BE2C (cell line): ENCODE results near the gene LRRC8A.
"Not testable (repeated sequence)": the region's sequence is repeated elsewhere in the genome, so short reads cannot be mapped to it uniquely, and the experiment has no call there.

Source experiments
- DNase-seq: peaks from one replicate; pipeline ENCODE4 v3.0.0-alpha.2; 2020
- H3K27me3 ChIP-seq: fragments of 250-450 bp; sonication (Bioruptor Pico); 2 replicates; pipeline ENCODE4 v1.5.1; 2020; ENCODE audit warnings: mild to moderate bottlenecking
- H3K36me3 ChIP-seq: fragments of 250-450 bp; sonication (Bioruptor Pico); 2 replicates; pipeline ENCODE4 v1.5.1; 2020; ENCODE audit warnings: mild to moderate bottlenecking
- H3K4me1 ChIP-seq: fragments of 250-450 bp; sonication (Bioruptor Pico); 2 replicates; pipeline ENCODE4 v1.5.1; 2020
- H3K4me3 ChIP-seq: 2 replicates; pipeline ENCODE4 v1.5.1; 2011; ENCODE audit warnings: low read depth, low read length
- H3K9me3 ChIP-seq: fragments of 250-450 bp; sonication (Bioruptor Pico); 2 replicates; pipeline ENCODE4 v1.5.1; 2020
- TF ChIP-seq, protein P1 (sequence below): IDR thresholded peaks from 2 replicates; pipeline ENCODE4 v1.5.1; 2012; ENCODE audit warnings: mild to moderate bottlenecking, low read depth, low read length

The LRRC8A gene

DNA sequence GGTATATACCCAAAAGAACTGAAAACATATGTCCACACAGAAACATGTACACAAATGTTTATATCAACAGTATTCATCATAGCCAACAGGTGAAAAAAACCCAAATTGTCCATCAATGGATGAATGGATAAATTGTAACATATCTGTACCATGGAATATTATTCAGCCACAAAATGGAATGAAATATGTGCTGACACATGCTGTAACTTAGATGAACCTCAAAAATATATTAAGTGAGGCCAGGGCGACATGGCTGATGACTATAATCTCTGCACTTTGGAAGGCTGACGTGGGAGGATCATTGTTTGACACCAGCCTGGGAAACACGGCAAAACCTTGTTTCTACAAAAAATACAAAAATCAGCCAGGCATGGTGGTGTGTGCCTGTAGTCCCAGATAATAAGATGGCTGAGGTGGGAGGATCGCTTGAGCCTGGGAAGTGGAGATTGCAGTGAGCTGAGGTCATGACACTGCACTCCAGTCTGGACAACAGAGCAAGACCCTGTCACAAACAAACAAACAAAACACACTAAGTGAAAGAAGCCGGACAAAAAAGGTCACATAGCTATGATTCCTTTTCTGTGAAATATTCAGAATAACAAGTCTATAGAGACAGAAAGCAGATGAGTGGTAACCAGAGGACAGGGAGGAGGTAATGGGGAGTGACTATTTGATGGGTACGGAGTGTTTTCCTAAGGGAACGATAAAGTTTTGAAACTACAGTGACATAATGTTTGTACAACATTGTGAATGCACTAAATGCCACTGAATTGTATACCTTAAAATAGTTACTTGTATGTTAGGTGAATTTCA, 11.6 kb upstream of the LRRC8A start:
- peaks cover 16% of the 10 kb centered on the region for H3K36me3 ChIP-seq
- no peak for DNase-seq
- no peaks in the 10 kb centered on the region for H3K9me3 ChIP-seq
- no peaks in the 10 kb centered on the region for H3K4me1 ChIP-seq
- no peaks in the 10 kb centered on the region for H3K27me3 ChIP-seq
- TF ChIP-seq, protein P1, sequence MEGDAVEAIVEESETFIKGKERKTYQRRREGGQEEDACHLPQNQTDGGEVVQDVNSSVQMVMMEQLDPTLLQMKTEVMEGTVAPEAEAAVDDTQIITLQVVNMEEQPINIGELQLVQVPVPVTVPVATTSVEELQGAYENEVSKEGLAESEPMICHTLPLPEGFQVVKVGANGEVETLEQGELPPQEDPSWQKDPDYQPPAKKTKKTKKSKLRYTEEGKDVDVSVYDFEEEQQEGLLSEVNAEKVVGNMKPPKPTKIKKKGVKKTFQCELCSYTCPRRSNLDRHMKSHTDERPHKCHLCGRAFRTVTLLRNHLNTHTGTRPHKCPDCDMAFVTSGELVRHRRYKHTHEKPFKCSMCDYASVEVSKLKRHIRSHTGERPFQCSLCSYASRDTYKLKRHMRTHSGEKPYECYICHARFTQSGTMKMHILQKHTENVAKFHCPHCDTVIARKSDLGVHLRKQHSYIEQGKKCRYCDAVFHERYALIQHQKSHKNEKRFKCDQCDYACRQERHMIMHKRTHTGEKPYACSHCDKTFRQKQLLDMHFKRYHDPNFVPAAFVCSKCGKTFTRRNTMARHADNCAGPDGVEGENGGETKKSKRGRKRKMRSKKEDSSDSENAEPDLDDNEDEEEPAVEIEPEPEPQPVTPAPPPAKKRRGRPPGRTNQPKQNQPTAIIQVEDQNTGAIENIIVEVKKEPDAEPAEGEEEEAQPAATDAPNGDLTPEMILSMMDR, result no peak
- no peak overlapping the region for H3K4me3 ChIP-seq

DNA sequence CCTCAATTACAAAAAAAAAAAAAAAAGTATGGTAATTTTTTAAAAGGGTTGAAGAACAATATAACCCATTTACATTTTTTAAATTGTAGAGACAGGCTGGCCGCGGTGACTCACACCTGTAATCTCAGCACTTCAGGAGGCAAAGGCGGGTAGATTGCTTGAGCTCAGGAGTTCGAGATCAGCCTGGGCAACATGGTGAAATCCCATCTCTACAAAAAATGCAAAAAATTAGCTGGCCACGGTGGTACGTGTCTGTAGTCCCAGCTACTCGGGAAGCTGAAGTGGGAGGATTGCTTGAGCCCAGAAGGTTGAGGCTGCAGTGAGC, 11.0 kb upstream of the LRRC8A start:
- H3K4me3 ChIP-seq, H3K27me3 ChIP-seq, DNase-seq, H3K9me3 ChIP-seq, H3K4me1 ChIP-seq: not testable (repeated sequence)
- H3K36me3 ChIP-seq, result peaks cover 16% of the 10 kb centered on the region

DNA sequence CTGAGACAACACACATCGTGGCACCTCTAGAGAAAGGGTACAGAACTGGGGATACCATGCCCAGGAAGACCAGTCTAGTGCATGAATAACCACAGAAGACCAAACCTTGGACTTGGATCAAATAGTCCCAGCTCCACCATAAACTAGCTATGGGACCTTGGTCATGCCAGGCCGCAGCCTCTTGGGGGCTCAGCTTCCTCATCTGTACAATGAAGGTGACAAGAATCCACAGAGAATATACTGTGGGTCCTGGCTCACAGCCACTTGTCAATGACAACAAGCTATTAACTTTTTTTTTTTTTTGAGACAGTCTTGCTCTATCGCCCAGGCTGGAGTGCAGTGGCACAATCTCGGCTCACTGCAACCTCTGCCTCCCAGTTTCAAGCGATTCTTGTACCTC, 4.1 kb upstream of the LRRC8A start:
- Histone ChIP-seq H3K9me3 (no peaks in the 10 kb centered on the region), H3K4me1 (no peaks in the 10 kb centered on the region), H3K27me3 (no peaks in the 10 kb centered on the region), H3K36me3 (no peaks in the 10 kb centered on the region; the same call in 1 of the 2 replicates), H3K4me3 (no peak overlapping the region)
- TF ChIP-seq, protein P1, result peak; percentile 18; the same call in 1 of the 2 replicates
- no peak for DNase-seq

DNA sequence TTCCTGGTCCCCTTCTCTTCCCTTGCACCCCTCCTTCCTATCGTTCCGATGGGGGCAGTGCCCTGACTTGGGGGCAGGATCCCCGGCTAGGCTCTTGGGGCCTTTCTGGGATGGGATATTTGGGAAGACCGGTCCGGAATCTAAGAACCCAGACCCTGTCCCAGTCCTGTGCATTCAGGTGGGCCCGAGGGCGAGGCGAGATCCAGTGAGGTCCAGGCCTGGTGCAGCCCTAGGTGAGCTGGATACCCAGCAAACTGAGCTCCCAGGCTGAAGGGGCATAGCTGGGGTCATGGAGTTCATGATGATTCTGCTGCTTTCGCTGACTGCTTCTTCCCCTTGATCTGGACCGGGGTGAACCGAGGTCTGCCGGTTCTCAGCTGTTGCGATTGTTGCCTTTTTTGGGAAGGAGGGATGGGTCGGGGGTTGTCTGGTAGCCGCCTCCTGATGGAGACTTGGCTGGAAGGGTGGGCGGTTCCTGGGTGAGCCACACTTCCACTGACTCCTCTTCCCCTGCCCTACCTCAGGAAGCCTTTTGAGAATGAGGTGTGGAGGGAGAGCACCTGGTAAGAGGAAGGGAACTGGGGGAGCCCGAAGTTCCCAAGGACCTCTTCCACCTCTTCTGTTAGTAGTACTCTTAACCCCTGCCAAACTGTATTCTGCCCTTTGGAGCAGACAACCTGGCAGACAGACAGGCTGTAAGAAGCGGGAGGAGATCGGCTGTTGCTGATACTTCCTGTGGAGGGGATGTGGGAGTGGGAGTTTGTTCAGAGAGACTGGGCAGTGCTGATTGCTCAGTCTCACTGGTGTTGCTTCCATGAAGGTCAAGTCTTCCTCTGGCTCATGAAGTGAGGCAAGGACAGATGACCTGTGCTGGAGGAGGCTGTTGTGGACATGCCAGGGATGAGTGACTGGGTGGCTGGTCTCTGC, 1.0 kb downstream of the LRRC8A start:
- H3K9me3 ChIP-seq, result no peaks in the 10 kb centered on the region
- H3K36me3 ChIP-seq, result peaks cover 26% of the 10 kb centered on the region
- H3K4me1 ChIP-seq, result no peaks in the 10 kb centered on the region
- no peaks in the 10 kb centered on the region for H3K27me3 ChIP-seq
- no peak for DNase-seq
- H3K4me3 ChIP-seq, result peak overlapping the region; percentile 98
- TF ChIP-seq, protein P1, result no peak

DNA sequence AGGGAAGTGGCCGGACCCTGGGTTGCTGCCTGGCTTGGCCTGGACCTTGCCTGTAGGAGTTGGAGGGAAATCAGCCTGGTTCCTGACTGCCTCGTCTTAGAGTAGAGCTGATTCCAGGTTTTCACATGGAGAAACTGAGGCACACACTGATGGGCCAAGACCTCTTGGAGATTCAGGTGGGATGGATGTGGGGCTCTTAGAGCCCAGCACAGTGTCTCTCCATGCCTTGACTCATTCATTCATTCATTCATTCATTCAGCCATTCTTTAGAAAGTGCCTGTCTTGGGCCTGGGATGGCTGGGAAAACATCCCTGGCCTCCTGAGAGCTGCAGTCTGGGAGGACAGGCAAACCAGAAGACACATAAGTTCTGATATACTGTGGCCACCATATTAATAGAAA, 2.2 kb downstream of the LRRC8A start:
- H3K27me3 ChIP-seq, result no peaks in the 10 kb centered on the region
- no peak for DNase-seq
- TF ChIP-seq, protein P1, result no peak
- H3K4me3 ChIP-seq, result no peak overlapping the region
- H3K4me1 ChIP-seq, result no peaks in the 10 kb centered on the region
- no peaks in the 10 kb centered on the region for H3K9me3 ChIP-seq
- peaks cover 32% of the 10 kb centered on the region for H3K36me3 ChIP-seq

DNA sequence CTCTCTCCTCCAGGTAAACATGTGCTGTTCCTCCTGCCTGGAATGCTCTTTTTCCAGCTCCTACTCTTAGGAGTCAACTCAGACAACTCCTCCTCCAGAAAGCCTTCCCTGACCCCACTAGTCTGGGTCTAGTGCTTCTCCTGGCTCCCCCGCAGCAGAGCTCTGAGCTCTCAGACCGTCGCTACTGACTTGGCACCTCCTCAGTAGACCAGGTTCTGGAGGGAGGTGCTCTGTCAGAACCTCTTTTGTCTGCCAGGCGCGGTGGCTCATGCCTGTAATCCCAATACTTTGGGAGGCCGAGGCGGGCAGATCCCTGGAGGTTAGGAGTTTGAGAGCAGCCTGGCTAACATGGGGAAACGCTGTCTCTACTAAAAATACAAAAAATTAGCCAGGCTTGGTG, 3.4 kb downstream of the LRRC8A start:
- no peaks in the 10 kb centered on the region for H3K27me3 ChIP-seq
- no peaks in the 10 kb centered on the region for H3K9me3 ChIP-seq
- no peak for DNase-seq
- peaks cover 36% of the 10 kb centered on the region for H3K36me3 ChIP-seq
- no peak overlapping the region for H3K4me3 ChIP-seq
- TF ChIP-seq, protein P1, result no peak
- no peaks in the 10 kb centered on the region for H3K4me1 ChIP-seq
